ENCODE results near the gene DOK5.

The DOK5 gene

DNA sequence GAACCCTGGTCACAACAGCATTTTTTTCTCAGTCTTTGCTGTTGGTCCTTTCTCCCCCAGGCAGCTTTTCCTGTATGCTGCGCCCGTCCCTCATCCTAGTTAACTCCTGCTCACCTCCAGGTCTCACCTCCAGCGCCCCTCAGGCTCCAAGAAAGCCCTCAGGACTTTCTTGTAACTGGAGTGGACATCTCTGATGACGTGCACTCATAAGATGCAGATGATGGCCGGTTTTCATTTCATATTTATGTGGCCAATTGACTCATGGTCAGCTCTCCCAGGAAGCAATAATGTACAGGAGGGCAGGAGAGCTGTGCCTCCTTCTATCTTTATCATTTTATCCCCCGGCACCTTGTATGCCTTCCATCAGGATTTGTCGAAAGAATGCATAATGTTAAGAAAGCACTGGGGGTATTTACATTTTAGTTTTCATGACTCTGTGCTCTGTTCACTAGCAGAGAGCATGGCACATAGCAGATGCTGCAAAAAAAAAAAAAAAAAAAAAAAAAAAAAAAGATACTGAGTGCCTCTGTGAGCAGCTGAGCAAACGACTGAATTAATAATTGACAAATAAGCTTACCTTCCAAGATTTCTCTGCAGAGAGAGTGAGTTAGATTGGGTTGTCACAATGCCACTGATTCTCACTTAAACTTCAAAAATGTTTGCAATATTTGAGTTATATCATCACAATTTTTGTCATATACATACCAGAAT, 170.2 kb downstream of the DOK5 start:
- no peak for DNase-seq (ENCODE audit: low read depth in 3 of 3)

DNA sequence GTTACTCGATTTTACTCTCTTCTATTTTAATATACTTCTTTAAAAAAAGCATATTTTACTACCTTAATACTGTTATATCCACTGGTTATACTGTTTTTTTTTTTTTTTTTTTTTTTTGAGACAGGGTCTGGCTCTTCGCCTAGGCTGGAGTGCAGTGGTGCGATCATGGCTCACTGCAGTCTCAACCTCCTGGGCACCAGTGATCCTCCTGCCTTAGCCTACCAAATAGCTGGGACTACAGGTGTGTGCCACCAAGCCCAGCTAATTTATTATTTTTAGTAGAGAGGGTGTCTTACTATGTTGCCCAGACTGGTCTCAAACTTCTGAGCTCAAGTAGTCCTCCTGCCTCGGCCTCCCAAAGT, 170.7 kb downstream of the DOK5 start:
- no peak for DNase-seq (ENCODE audit: low read depth in 3 of 3)

- DNase-seq (ENCODE audit: low read depth in 3 of 3): no peak
Measured at GRCh38 chr20:54648421-54649142, 173.2 kb downstream of the DOK5 start.

- DNase-seq (ENCODE audit: low read depth in 3 of 3): peak; percentile 29 to 66 (median 44)
Measured at GRCh38 chr20:54649511-54649962, 174.1 kb downstream of the DOK5 start.

- no peak for DNase-seq (ENCODE audit: low read depth in 3 of 3)
Measured at GRCh38 chr20:54650052-54650719, 174.8 kb downstream of the DOK5 start.

- no peak for DNase-seq (ENCODE audit: low read depth in 3 of 3)
Measured at GRCh38 chr20:54651252-54651651, 175.9 kb downstream of the DOK5 start.

DNA sequence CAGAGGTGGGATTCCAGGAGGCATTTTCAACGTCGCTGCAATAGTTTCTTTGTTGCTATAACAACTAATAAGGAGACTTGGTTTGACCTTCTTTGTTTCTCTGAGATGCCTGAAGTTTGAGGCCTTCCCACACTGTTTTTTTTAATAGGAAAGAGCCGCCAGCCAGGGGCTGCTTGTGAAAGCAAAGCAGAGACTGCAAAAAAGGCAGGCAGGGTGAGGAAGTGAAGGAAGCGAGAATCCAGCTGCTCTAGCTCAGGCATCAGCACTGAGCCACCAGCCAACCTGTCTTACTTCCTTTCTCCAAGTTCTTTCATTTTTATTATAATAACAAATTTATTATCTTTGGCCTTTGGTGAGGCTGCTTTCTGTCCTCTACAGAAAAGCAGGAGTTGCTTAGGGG, 179.1 kb downstream of the DOK5 start:
- DNase-seq (ENCODE audit: low read depth in 3 of 3): no peak

- DNase-seq (ENCODE audit: low read depth in 3 of 3): no peak
Measured at GRCh38 chr20:54657268-54657826, 182.0 kb downstream of the DOK5 start.

- no peak for DNase-seq (ENCODE audit: low read depth in 3 of 3)
Measured at GRCh38 chr20:54658525-54658924, 183.1 kb downstream of the DOK5 start.

DNA sequence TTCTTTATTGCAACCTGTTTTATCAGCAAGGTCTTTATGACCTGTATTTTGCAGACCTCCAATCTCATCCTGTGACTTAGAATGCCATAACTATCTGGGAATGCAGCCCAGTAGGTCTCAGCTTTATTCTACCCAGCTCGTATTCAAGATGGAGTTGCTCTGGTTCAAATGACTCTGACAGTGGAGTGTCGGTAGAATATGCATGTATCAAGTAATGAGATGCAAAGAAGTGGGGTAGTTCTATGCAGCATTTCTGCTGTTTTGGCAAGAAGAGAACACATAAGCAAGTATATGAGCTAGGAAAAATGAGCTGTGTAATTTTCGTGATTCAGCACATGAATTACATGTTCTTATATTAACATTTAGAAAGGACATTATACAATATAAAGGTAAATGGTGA, 185.9 kb downstream of the DOK5 start:
- no peak for DNase-seq (ENCODE audit: low read depth in 3 of 3)

- DNase-seq (ENCODE audit: low read depth in 3 of 3): no peak
Measured at GRCh38 chr20:54661880-54662465, 186.6 kb downstream of the DOK5 start.

- DNase-seq (ENCODE audit: low read depth in 3 of 3): no peak
Measured at GRCh38 chr20:54665812-54666211, 190.4 kb downstream of the DOK5 start.

GRCh38 chr20:54668271-54669039, 193.1 kb downstream of the DOK5 start:
- DNase-seq (ENCODE audit: low read depth in 3 of 3): peak; percentile 1 to 35 (median 3)

GRCh38 chr20:54669040-54669363, 193.6 kb downstream of the DOK5 start:
- DNase-seq (ENCODE audit: low read depth in 3 of 3): no peak

DNA sequence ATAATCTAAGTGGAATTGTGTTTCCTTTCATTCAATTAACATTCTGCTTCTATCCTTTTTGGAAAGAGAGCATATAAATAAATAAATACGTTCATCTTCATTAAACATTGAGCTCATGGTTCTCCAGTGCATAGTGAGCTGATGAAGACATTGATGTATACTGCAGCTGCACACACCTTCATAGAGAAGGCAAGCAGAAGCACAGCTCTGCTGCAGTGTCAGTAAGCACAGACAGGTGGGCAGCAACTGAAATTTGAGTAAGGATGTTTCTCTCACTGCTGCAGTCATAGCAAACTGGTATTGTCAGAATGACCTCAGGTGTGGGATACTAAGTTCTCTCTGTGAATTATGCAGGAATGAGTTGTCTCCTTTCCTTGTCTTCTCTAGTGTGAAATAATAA, 202.9 kb downstream of the DOK5 start:
- DNase-seq (ENCODE audit: low read depth in 3 of 3): no peak

DNA sequence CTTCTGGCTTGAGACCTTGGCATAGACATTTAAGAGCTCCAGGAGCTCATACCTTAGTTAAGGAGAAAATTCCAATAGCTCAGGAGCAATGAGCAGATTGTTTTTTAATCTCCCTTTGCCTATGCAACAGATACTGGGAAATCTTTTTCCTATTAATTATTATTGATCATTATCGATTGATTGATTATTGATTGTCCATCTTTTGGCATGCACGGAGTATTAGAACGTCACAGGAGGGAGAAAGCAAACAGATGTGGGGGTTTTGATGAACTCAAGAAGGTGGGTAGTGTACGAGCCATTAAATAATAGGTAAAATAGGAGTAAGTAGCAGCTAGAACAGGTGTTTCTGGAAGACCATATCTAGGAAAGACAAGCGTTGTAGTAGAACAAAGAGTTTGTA, 205.0 kb downstream of the DOK5 start:
- DNase-seq (ENCODE audit: low read depth in 3 of 3): no peak

DNA sequence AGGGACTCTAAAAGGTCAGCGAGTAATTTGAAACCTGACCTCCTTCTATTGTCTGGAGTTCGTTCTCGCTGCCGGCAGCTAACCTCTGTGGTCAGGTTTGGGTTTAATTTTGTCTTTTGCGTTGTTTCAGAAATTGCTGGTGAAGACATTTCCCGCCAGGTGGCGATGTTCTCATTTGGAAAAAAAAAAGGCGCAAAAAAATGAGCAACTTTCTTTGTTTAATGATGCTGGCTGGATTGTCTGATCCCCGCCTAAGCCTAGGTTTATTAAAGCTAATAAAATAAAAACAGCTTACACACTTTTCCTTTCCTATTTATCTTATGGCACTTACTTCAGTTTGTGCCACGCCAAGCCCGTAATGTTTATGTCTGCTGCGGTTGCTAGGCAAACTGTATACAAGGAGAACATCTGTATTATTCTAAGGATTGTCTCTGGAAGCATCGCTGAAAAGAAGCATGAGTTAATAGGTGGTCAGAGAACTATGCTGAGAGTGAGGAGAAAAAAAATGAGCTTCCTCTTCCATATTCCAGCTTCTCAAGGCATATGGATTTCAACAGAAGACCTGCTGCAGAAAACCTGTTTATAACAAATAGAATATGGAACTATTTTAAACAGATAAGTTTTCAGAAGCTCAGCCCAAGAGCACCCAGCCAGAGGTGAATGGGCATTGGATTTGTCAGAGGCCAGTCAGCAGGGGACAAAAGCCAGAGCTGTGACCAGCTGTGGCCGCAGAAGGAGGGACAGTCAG, 205.7 kb downstream of the DOK5 start:
- no peak for DNase-seq (ENCODE audit: low read depth in 3 of 3)

GRCh38 chr20:54681869-54682268, 206.5 kb downstream of the DOK5 start:
- DNase-seq (ENCODE audit: low read depth in 3 of 3): no peak

DNA sequence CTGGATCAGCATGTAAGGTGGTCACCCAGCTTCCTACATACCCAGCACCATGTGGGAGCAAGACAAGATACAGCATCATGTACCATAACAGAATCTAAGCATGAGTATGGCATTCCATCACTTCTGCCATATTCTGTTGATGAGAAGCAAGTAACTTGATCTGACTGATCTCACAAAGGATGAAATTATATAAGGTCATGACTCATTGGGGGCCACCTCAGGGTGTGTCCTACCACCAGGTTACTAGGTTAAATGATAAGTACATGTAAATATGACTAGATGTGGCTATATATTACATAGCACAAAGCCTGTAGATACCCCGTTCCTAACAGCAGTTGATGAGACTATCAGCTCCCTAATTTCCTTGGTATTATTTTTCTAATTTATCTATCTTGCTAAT, 213.1 kb downstream of the DOK5 start:
- no peak for DNase-seq (ENCODE audit: low read depth in 3 of 3)

- DNase-seq (ENCODE audit: low read depth in 3 of 3): no peak
Measured at GRCh38 chr20:54690323-54690722, 214.9 kb downstream of the DOK5 start.

DNA sequence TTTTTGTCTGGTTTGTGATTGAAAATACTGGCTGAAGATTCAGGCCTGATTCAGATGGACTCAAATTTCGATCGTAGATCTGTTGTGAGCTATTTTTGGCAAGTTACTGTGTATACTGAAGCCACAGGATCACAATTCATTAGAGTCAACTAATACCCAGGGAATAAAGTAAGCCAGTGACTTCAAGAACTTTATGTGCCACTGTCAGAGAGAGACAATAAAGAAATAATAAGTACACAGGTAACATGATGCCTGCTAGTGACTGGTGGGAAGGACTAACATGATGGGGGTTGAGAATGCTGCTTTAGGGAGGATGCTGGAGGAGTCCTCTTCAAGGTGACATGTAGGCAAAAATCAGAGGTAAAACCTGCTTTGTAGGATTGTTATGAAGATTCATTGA, 215.9 kb downstream of the DOK5 start:
- DNase-seq (ENCODE audit: low read depth in 3 of 3): no peak
